ENCODE data around the gene GPR152. TPM values are rescaled to one million over a fixed set of nuclear protein-coding genes. Genes with fewer than 3 reads are reported as not detected.

Gene GPR152
- total RNA-seq, 1 experiment from 2014 or later = not detected

GRCh38 chr11:67472882-67473281, 20.4 kb upstream of the GPR152 start:
- Histone ChIP-seq H3K27ac (ENCODE audit: low read depth, low read length) (no peak overlapping the region), H3K9me3 (ENCODE audit: control insufficient read depth in 1 of 2, insufficient read depth in 1 of 2, low read depth in 1 of 2, low read length in 2 of 2) (no peaks in the 10 kb centered on the region), H3K4me2 (ENCODE audit: low read length) (no peak overlapping the region), H3K27me3 (ENCODE audit: insufficient read depth, low read length) (no peaks in the 10 kb centered on the region), H3K79me2 (ENCODE audit: insufficient read depth, low read length) (peaks cover 6% of the 10 kb centered on the region; the same call in 1 of the 2 replicates), H3K9me2 (ENCODE audit: insufficient read depth) (no peaks in the 10 kb centered on the region), H4K20me1 (ENCODE audit: insufficient read depth) (no peaks in the 10 kb centered on the region), H3K36me3 (ENCODE audit: control insufficient read depth in 1 of 2, insufficient read depth in 2 of 2, low read length in 2 of 2) (no peaks in the 10 kb centered on the region), H3K4me1 (ENCODE audit: control insufficient read depth in 1 of 2, insufficient read depth in 2 of 2, low read length in 2 of 2) (peaks cover 1 to 10% of the 10 kb centered on the region in 2 experiments), H2AFZ (ENCODE audit: low read depth, low read length, poor library complexity, severe bottlenecking) (no peak overlapping the region), H3K9ac (ENCODE audit: low read length) (no peak overlapping the region), H3K4me3 (replicated peaks in 1 of 2; ENCODE audit: low read depth in 1 of 2, low read length in 2 of 2) (no peak overlapping the region)
- no peak for DNase-seq (ENCODE audit: low read depth, low spot score)
- no peak for ATAC-seq
- intact Hi-C loops (cut with micrococcal nuclease) = no loop called here
- POLR2A ChIA-PET = no interaction called here
- RAD21 ChIA-PET (ENCODE audit: low non-redundant PET in 1 of 2, low total read pairs in 2 of 2, uncharacterized antibody in 2 of 2, unreplicated experiment in 2 of 2) = no interaction called here
- no TSS peak for BruUV-seq (replicated peaks)
- TF ChIP-seq EZH2 (IDR thresholded peaks at IDR 0.05) = no peak
- no peak for TF ChIP-seq FOSL1 (IDR thresholded peaks at IDR 0.05; ENCODE audit: low read depth)
- TF ChIP-seq SP1 (IDR thresholded peaks at IDR 0.05; ENCODE audit: low read depth) = no peak
- no peak for TF ChIP-seq ELF1 (IDR thresholded peaks at IDR 0.05; ENCODE audit: borderline replicate concordance, low read depth)
- TF ChIP-seq POLR2AphosphoS5 (IDR thresholded peaks at IDR 0.05; ENCODE audit: low read depth, low read length) = no peak
- no peak for TF ChIP-seq POLR2A (IDR thresholded peaks at IDR 0.05; ENCODE audit: borderline replicate concordance, extremely low read depth, insufficient read depth, insufficient read length)
- no peak for TF ChIP-seq JUND (IDR thresholded peaks at IDR 0.05)
- TF ChIP-seq CEBPB (IDR thresholded peaks at IDR 0.05; ENCODE audit: low read depth) = no peak
- no peak for TF ChIP-seq MAX (IDR thresholded peaks at IDR 0.05)
- TF ChIP-seq YY1 (IDR thresholded peaks at IDR 0.05; ENCODE audit: extremely low read depth, insufficient replicate concordance, low read depth, low read length) = no peak
- no peak for TF ChIP-seq SRF (IDR thresholded peaks at IDR 0.05; ENCODE audit: low read depth)
- TF ChIP-seq ATF3 (IDR thresholded peaks at IDR 0.05) = no peak
- TF ChIP-seq ZNF274 (IDR thresholded peaks at IDR 0.05; ENCODE audit: low read depth, low read length) = no peak
- no peak for TF ChIP-seq EZH2phosphoT487 (IDR thresholded peaks at IDR 0.05; ENCODE audit: borderline replicate concordance)
- TF ChIP-seq REST (IDR thresholded peaks at IDR 0.05; ENCODE audit: low read depth) = no peak
- TF ChIP-seq CBX3 (IDR thresholded peaks at IDR 0.05; ENCODE audit: low read depth) = no peak
- TF ChIP-seq SIN3A (IDR thresholded peaks at IDR 0.05; ENCODE audit: low read depth) = no peak
- no peak for TF ChIP-seq ZBTB33 (IDR thresholded peaks at IDR 0.05; ENCODE audit: extremely low read depth, insufficient replicate concordance, low read length)
- no peak for TF ChIP-seq CTCF (IDR thresholded peaks at IDR 0.05 in 2 of 3, conservative IDR thresholded peaks at IDR 0.05 in 1 of 3; ENCODE audit: borderline replicate concordance in 1 of 3, insufficient read depth in 1 of 3, low read depth in 2 of 3, low read length in 2 of 3)
- no peak for TF ChIP-seq EGR1 (IDR thresholded peaks at IDR 0.05; ENCODE audit: low read depth)
- CTCF ChIA-PET = no interaction called here

Measured in HCT116 (cell line).